Naive thymus-derived CD4-positive, alpha-beta T cell (primary cell): ENCODE measurements around the gene CACNA1C. TPM values are rescaled to one million over a fixed set of nuclear protein-coding genes. Genes with fewer than 3 reads are reported as not detected.
"Not testable (repeated sequence)": the region's sequence is repeated elsewhere in the genome, so short reads cannot be mapped to it uniquely, and the experiment has no call there.

Source experiments
- ATAC-seq: fragments of 150-1000 bp; cut with Tn5 transposase; 2 replicates; pipeline ENCODE4 v1.10.0; 2021; ENCODE audit warnings: mild to moderate bottlenecking, moderate library complexity
- CTCF ChIA-PET: fragments of 350-600 bp; sonication (Branson Sonifier 250); formaldehyde crosslinking; loops from one replicate; lab custom pipeline; 2021; ENCODE audit warnings: antibody characterized with exemption; lab: Charles Lee
- POLR2A ChIA-PET: fragments of 350-600 bp; sonication (Branson Sonifier 250); formaldehyde crosslinking; loops from one replicate; lab custom pipeline; 2021; ENCODE audit warnings: antibody characterized with exemption, inconsistent platforms; lab: Charles Lee
- DNase-seq, 9 donors: peaks; one replicate each; pipeline versions ENCODE4 v3.0.0 to v3.0.0-alpha.2; 2020 to 2022; ENCODE audit warnings: mixed read lengths in 1 of 9
- H3K27ac ChIP-seq: one replicate; pipeline ENCODE4 v1.7.0; 2013; ENCODE audit warnings: mild to moderate bottlenecking, low read depth, low read length, moderate library complexity
- H3K27me3 ChIP-seq, 2 donors: one replicate each; pipeline ENCODE4 v1.7.0; 2013; ENCODE audit warnings: low read length in 2 of 2, mild to moderate bottlenecking in 2 of 2, moderate library complexity in 2 of 2; ENCODE audit not compliant: control insufficient read depth in 2 of 2, insufficient read depth in 2 of 2
- H3K36me3 ChIP-seq, 3 experiments: 1 replicate in 2 of 3; 2 replicates in 1 of 3; pipeline ENCODE4 v1.7.0; 2013; ENCODE audit warnings: low read length in 3 of 3, mild to moderate bottlenecking in 3 of 3, moderate library complexity in 1 of 3; ENCODE audit not compliant: insufficient read depth in 3 of 3, control insufficient read depth in 2 of 3
- H3K4me1 ChIP-seq, 2 donors: one replicate each; pipeline ENCODE4 v1.7.0; 2013; ENCODE audit warnings: low read length in 2 of 2, mild to moderate bottlenecking in 2 of 2, moderate library complexity in 1 of 2; ENCODE audit not compliant: control insufficient read depth in 2 of 2, insufficient read depth in 2 of 2
- H3K4me3 ChIP-seq: 2 replicates; pipeline ENCODE4 v1.7.0; 2013; ENCODE audit warnings: mild to moderate bottlenecking, low read length
- H3K9me3 ChIP-seq, 3 experiments: 1 replicate in 2 of 3; 2 replicates in 1 of 3; pipeline ENCODE4 v1.7.0; 2013; ENCODE audit warnings: low read length in 3 of 3; ENCODE audit not compliant: control insufficient read depth in 2 of 3
- H3K27ac Mint-ChIP-seq, 9 donors: one replicate each; pipeline ENCODE4 v1.8.0; 2020 to 2022; ENCODE audit warnings: mixed read lengths in 9 of 9, mild to moderate bottlenecking in 8 of 9, moderate library complexity in 5 of 9, inconsistent platforms in 2 of 9
- H3K27me3 Mint-ChIP-seq, 5 donors: one replicate each; pipeline ENCODE4 v1.8.0; 2021 to 2022; ENCODE audit warnings: mixed read lengths in 5 of 5, mild to moderate bottlenecking in 1 of 5
- H3K36me3 Mint-ChIP-seq, 5 donors: one replicate each; pipeline ENCODE4 v1.8.0; 2020 to 2022; ENCODE audit warnings: mixed read lengths in 5 of 5, mild to moderate bottlenecking in 3 of 5, inconsistent platforms in 1 of 5
- H3K4me1 Mint-ChIP-seq, 7 donors: one replicate each; pipeline ENCODE4 v1.8.0; 2020 to 2022; ENCODE audit warnings: mixed read lengths in 7 of 7, mild to moderate bottlenecking in 3 of 7, inconsistent platforms in 1 of 7
- H3K4me3 Mint-ChIP-seq, 10 donors: one replicate each; pipeline ENCODE4 v1.8.0; 2020 to 2022; ENCODE audit warnings: mild to moderate bottlenecking in 10 of 10, mixed read lengths in 10 of 10, moderate library complexity in 6 of 10, inconsistent platforms in 2 of 10
- H3K9me3 Mint-ChIP-seq, 11 donors: one replicate each; pipeline ENCODE4 v1.8.0; 2020 to 2022; ENCODE audit warnings: mixed read lengths in 11 of 11, mild to moderate bottlenecking in 4 of 11, inconsistent platforms in 1 of 11, moderate library complexity in 1 of 11
- intact Hi-C, 2 donors: fragments of 100-400 bp; cut with micrococcal nuclease; formaldehyde crosslinking; loops; one replicate each; pipeline ENCODE4 v1.15.1; 2023
- polyA plus RNA-seq, 2 donors: library from polyadenylated mRNA; unstranded; fragments of 300-500 nt; fragmentation: Illumina TruSeq; gene quantifications; one replicate each; pipeline ENCODE4 v1.2.3, GENCODE V29; 2021
- total RNA-seq, 6 experiments: library from RNA in 5 of 6; stranded (reverse) in 5 of 6; gene quantifications; 1 replicate in 5 of 6; 2 replicates in 1 of 6; pipeline ENCODE4 v1.2.3 and lab custom pipeline; 2021 to 2026

The CACNA1C gene
- total and polyA plus RNA-seq, 7 experiments from 2014 or later, result 0.04 to 0.48 (median 0.08) TPM

DNA sequence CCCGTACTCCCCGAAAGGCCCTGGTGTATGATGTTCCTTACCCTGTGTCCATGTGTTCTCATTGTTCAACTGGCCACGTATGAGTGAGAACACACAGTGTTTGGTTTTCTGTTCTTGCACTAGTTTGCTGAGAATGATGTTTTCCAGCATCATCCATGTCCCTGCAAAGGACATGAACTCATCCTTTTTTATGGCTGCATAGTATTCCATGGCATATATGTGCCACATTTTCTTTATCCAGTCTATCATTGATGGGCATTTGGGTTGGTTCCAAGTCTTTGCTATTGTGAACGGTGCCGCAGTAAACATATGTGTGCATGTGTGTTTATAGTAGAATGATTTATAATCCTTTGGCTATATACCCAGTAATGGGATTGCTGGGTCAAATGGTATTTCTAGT is 49.9 kb downstream of the CACNA1C start:
- H3K9me3 Mint-ChIP-seq, H3K36me3 Mint-ChIP-seq, H3K27ac ChIP-seq, intact Hi-C loops, H3K4me1 ChIP-seq, H3K4me3 ChIP-seq, H3K9me3 ChIP-seq, DNase-seq, ATAC-seq, POLR2A ChIA-PET, H3K27ac Mint-ChIP-seq, H3K4me1 Mint-ChIP-seq, H3K27me3 ChIP-seq, H3K4me3 Mint-ChIP-seq, CTCF ChIA-PET, H3K36me3 ChIP-seq: not testable (repeated sequence)
- H3K27me3 Mint-ChIP-seq, result peaks cover 0 to 14% (median 4%) of the 10 kb centered on the region in 5 donors

DNA sequence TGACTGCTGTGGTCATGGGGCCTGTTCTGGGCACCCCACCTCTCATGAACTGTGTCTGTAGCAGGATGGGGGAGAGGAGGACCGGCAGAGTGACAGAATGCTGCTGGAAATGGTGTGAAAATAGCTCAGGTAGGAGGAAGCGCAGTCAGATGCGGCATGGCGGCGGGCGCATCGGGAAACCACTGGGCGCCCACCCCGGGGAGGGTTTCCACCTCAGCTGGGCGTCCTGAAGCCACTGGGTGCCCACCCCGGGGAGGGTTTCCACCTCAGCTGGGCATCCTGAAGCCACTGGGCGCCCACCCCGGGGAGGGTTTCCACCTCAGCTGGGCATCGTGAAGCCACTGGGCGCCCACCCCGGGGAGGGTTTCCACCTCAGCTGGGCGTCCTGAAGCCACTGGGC is 52.6 kb downstream of the CACNA1C start:
- H3K27me3 Mint-ChIP-seq, intact Hi-C loops, H3K9me3 Mint-ChIP-seq, H3K36me3 Mint-ChIP-seq, ATAC-seq, H3K4me1 Mint-ChIP-seq, H3K27me3 ChIP-seq, CTCF ChIA-PET, H3K27ac ChIP-seq, POLR2A ChIA-PET, H3K9me3 ChIP-seq, H3K4me3 Mint-ChIP-seq, DNase-seq, H3K36me3 ChIP-seq, H3K27ac Mint-ChIP-seq, H3K4me3 ChIP-seq, H3K4me1 ChIP-seq: not testable (repeated sequence)

- H3K27me3 ChIP-seq, result no peaks in the 10 kb centered on the region
- ChIA-PET POLR2A (no interaction called here), CTCF (no interaction called here)
- Mint-ChIP-seq H3K9me3 (peaks cover 0 to 1% (median 0%) of the 10 kb centered on the region in 11 donors), H3K4me1 (peaks cover 0 to 2% (median 0%) of the 10 kb centered on the region in 7 donors), H3K27me3 (peaks cover 0 to 8% (median 4%) of the 10 kb centered on the region in 5 donors), H3K27ac (no peak overlapping the region), H3K4me3 (no peak overlapping the region), H3K36me3 (no peaks in the 10 kb centered on the region)
- no peak overlapping the region for H3K27ac ChIP-seq
- H3K4me3 ChIP-seq, result no peak overlapping the region
- intact Hi-C loops, result no loop called here
- H3K4me1 ChIP-seq, result no peaks in the 10 kb centered on the region
- DNase-seq (no peak), ATAC-seq (no peak)
- no peaks in the 10 kb centered on the region for H3K36me3 ChIP-seq
- H3K9me3 ChIP-seq, result no peaks in the 10 kb centered on the region
Measured at GRCh38 chr12:2108166-2108565, 55.4 kb downstream of the CACNA1C start.

DNA sequence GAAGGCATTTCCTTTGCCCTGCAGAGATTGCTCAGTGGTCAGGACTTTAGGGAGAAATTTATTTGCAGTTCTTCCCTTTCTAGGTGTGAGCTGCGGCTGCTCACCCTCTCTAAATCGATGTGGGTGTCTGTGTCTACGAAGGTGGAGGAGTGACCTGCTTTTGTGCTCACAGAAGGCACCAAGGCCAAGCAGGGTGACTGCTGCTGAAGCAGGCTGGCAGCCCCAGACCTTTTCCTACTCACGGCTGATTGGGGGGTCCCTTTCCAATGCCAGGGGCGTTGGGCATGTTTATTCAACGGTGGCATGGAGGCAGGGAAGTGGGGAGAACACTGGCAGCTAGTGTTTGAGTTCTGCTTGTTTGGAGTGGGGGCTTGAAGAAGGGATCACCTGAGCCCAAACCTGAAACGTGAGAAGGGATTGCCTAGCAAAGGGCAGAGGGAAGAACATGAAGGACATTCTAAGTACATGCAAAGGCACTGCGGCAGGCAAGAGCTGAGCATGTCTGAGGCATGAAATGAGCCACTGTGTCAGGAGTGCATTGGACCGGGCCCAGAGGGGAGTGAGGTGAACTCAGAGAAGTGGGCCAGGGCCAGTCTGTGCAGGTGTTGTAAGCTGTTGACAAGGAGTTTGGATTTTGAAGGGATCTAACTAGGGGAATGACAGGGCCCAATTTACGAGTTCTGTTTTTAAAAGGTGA is 56.3 kb downstream of the CACNA1C start:
- H3K4me3 Mint-ChIP-seq, result no peak overlapping the region
- peaks cover 0 to 1% (median 0%) of the 10 kb centered on the region in 11 donors for H3K9me3 Mint-ChIP-seq

GRCh38 chr12:2110127-2110526 is 57.3 kb downstream of the CACNA1C start:
- Mint-ChIP-seq H3K9me3 (peaks cover 0 to 1% (median 0%) of the 10 kb centered on the region in 11 donors), H3K4me3 (no peak overlapping the region), H3K27me3 (peaks cover 0 to 3% (median 2%) of the 10 kb centered on the region in 5 donors), H3K4me1 (peaks cover 0 to 2% (median 0%) of the 10 kb centered on the region in 7 donors), H3K27ac (no peak overlapping the region), H3K36me3 (peaks cover 0 to 4% (median 0%) of the 10 kb centered on the region in 5 donors)
- Histone ChIP-seq H3K4me3 (no peak overlapping the region), H3K4me1 (no peaks in the 10 kb centered on the region), H3K27ac (no peak overlapping the region), H3K36me3 (no peaks in the 10 kb centered on the region), H3K27me3 (no peaks in the 10 kb centered on the region), H3K9me3 (no peaks in the 10 kb centered on the region)
- intact Hi-C loops, result no loop called here
- CTCF ChIA-PET, result no interaction called here
- POLR2A ChIA-PET, result no interaction called here
- ATAC-seq, result no peak
- no peak for DNase-seq

More for the DNA sequence above, 56.3 kb downstream of the CACNA1C start:
- Mint-ChIP-seq H3K36me3 (no peaks in the 10 kb centered on the region), H3K27me3 (peaks cover 0 to 8% (median 4%) of the 10 kb centered on the region in 5 donors), H3K27ac (no peak overlapping the region), H3K4me1 (peaks cover 0 to 2% (median 0%) of the 10 kb centered on the region in 7 donors)
- intact Hi-C loops, result no loop called here
- Histone ChIP-seq H3K27me3 (no peaks in the 10 kb centered on the region), H3K4me1 (no peaks in the 10 kb centered on the region), H3K4me3 (no peak overlapping the region), H3K36me3 (no peaks in the 10 kb centered on the region), H3K27ac (no peak overlapping the region), H3K9me3 (no peaks in the 10 kb centered on the region)
- ChIA-PET POLR2A (no interaction called here), CTCF (no interaction called here)
- DNase-seq (no peak), ATAC-seq (no peak)

GRCh38 chr12:2110849-2111566 is 58.2 kb downstream of the CACNA1C start:
- no peak for ATAC-seq
- no peak overlapping the region for H3K27ac Mint-ChIP-seq
- no peaks in the 10 kb centered on the region for H3K27me3 Mint-ChIP-seq
- no peak overlapping the region for H3K4me3 Mint-ChIP-seq
- no peaks in the 10 kb centered on the region for H3K4me1 ChIP-seq
- ChIA-PET POLR2A (no interaction called here), CTCF (no interaction called here)
- no peak overlapping the region for H3K4me3 ChIP-seq
- H3K27ac ChIP-seq, result no peak overlapping the region
- intact Hi-C loops, result no loop called here
- no peaks in the 10 kb centered on the region for H3K27me3 ChIP-seq
- no peaks in the 10 kb centered on the region for H3K9me3 Mint-ChIP-seq
- H3K9me3 ChIP-seq, result no peaks in the 10 kb centered on the region
- H3K36me3 Mint-ChIP-seq, result peaks cover 0 to 4% (median 0%) of the 10 kb centered on the region in 5 donors
- H3K4me1 Mint-ChIP-seq, result no peaks in the 10 kb centered on the region
- DNase-seq, result no peak
- no peaks in the 10 kb centered on the region for H3K36me3 ChIP-seq
